SK-N-SH (cell line): ENCODE data around the gene DGCR2. TPM values are rescaled to one million over a fixed set of nuclear protein-coding genes. Genes with fewer than 3 reads are reported as not detected.

Experiments used
- CTCF ChIA-PET: fragments of 300-600, 350-600 bp; formaldehyde crosslinking; extraction: SDS; loops from one replicate; lab custom pipeline; 2021; lab: Yijun Ruan, JAX
- POLR2A ChIA-PET: fragments of 350-600 bp; sonication (Branson Sonifier 250); formaldehyde crosslinking; extraction: SDS; loops from one replicate; lab custom pipeline; 2020; ENCODE audit warnings: antibody characterized with exemption, inconsistent platforms; lab: Yijun Ruan, JAX
- DNase-seq: peaks from one replicate; pipeline ENCODE4 v3.0.0; 2012
- H2AFZ ChIP-seq: fragments of 200-600 bp; sonication (generic); 2 replicates; pipeline ENCODE4 v1.8.1; 2016; ENCODE audit warnings: antibody characterized with exemption, mild to moderate bottlenecking, low read depth
- H3F3A ChIP-seq: fragments of 200-600 bp; sonication (generic); replicated peaks from 2 replicates; pipeline ENCODE3; 2016; ENCODE audit warnings: antibody characterized with exemption, mild to moderate bottlenecking; ENCODE audit not compliant: insufficient read depth
- H3K27ac ChIP-seq, 2 experiments: fragments of 200-500 bp in 1 of 2; fragments of 200-600 bp in 1 of 2; sonication (Bioruptor generic) in 1 of 2; sonication (generic), shearing (Covaris generic) in 1 of 2; 2 replicates each; pipeline versions ENCODE4 v1.5.1 to v1.6.1; 2014 to 2016; ENCODE audit warnings: low read depth in 2 of 2, inconsistent platforms in 1 of 2, low read length in 1 of 2, mild to moderate bottlenecking in 1 of 2, mixed read lengths in 1 of 2
- H3K27me3 ChIP-seq: fragments of 200-600 bp; sonication (generic), shearing (Covaris generic); 2 replicates; pipeline ENCODE4 v1.6.1; 2016; ENCODE audit warnings: mixed run types; ENCODE audit not compliant: insufficient read depth
- H3K36me3 ChIP-seq, 2 experiments: fragments of 200-500 bp in 1 of 2; fragments of 200-600 bp in 1 of 2; sonication (Bioruptor generic) in 1 of 2; sonication (generic) in 1 of 2; replicated peaks in 1 of 2; 2 replicates each; pipeline versions ENCODE3 to v1.5.1; 2014 to 2016; ENCODE audit warnings: low read length in 1 of 2, mild to moderate bottlenecking in 1 of 2; ENCODE audit not compliant: insufficient read depth in 2 of 2, control insufficient read depth in 1 of 2
- H3K4me1 ChIP-seq, 2 experiments: fragments of 200-500 bp in 1 of 2; fragments of 200-600 bp in 1 of 2; sonication (Bioruptor generic) in 1 of 2; sonication (generic), shearing (Covaris generic) in 1 of 2; 2 replicates each; pipeline versions ENCODE4 v1.5.1 to v1.6.1; 2014 to 2016; ENCODE audit warnings: low read depth in 1 of 2, low read length in 1 of 2, mixed run types in 1 of 2; ENCODE audit not compliant: insufficient read depth in 2 of 2, control insufficient read depth in 1 of 2
- H3K4me2 ChIP-seq: fragments of 200-600 bp; sonication (generic), shearing (Covaris generic); 2 replicates; pipeline ENCODE4 v1.6.1; 2017; ENCODE audit warnings: mixed run types
- H3K4me3 ChIP-seq, 2 experiments: fragments of 200-500 bp in 1 of 2; fragments of 200-600 bp in 1 of 2; sonication (Bioruptor generic) in 1 of 2; sonication (generic), shearing (Covaris generic) in 1 of 2; 2 replicates each; pipeline versions ENCODE4 v1.5.1 to v1.8.1; 2014 to 2016; ENCODE audit warnings: low read depth in 2 of 2, inconsistent platforms in 1 of 2, low read length in 1 of 2, mild to moderate bottlenecking in 1 of 2, mixed read lengths in 1 of 2, moderate library complexity in 1 of 2
- H3K79me2 ChIP-seq: fragments of 200-600 bp; sonication (generic); 2 replicates; pipeline ENCODE4 v1.8.1; 2017; ENCODE audit warnings: mild to moderate bottlenecking; ENCODE audit not compliant: insufficient read depth
- H3K9ac ChIP-seq: fragments of 200-600 bp; sonication (generic); 2 replicates; pipeline ENCODE4 v1.6.1; 2017; ENCODE audit warnings: mixed run types
- H3K9me2 ChIP-seq: fragments of 200-600 bp; sonication (generic); 2 replicates; pipeline ENCODE4 v1.6.1; 2017; ENCODE audit warnings: mixed run types
- H3K9me3 ChIP-seq: fragments of 200-600 bp; sonication (generic); 2 replicates; pipeline ENCODE4 v1.6.1; 2017; ENCODE audit warnings: mixed run types, mild to moderate bottlenecking, moderate library complexity
- H4K20me1 ChIP-seq: fragments of 200-600 bp; sonication (generic); 2 replicates; pipeline ENCODE4 v1.6.1; 2017; ENCODE audit warnings: mild to moderate bottlenecking, mixed run types; ENCODE audit not compliant: insufficient read depth
- CHD2 ChIP-seq: fragments of 150-350 bp; IDR thresholded peaks from 2 replicates; pipeline ENCODE4 v1.6.1; 2018; ENCODE audit warnings: low read length; ENCODE audit not compliant: partially characterized antibody
- ELF1 ChIP-seq: IDR thresholded peaks from 2 replicates; pipeline ENCODE4 v1.4.0; 2012
- EZH2phosphoT487 ChIP-seq: fragments of 200-600 bp; sonication (generic); IDR thresholded peaks from 2 replicates; pipeline ENCODE4 v1.6.1; 2017; ENCODE audit warnings: low read depth, mixed run types, mild to moderate bottlenecking, antibody characterized with exemption, moderate library complexity, borderline replicate concordance
- FOSL2 ChIP-seq: IDR thresholded peaks from 2 replicates; pipeline ENCODE4 v1.4.0; 2012; ENCODE audit warnings: low read depth, mild to moderate bottlenecking, moderate library complexity, borderline replicate concordance
- FOXJ3 ChIP-seq: sonication (generic); formaldehyde crosslinking; IDR thresholded peaks from 2 replicates; pipeline ENCODE4 v1.5.1; 2020; ENCODE audit warnings: mild to moderate bottlenecking, missing genetic modification reagents
- FOXM1 ChIP-seq: IDR thresholded peaks from 2 replicates; pipeline ENCODE4 v1.4.0; 2012; ENCODE audit warnings: low read depth, mild to moderate bottlenecking
- GATA2 ChIP-seq: sonication (generic); formaldehyde crosslinking; IDR thresholded peaks from 2 replicates; pipeline ENCODE4 v1.5.0; 2020; ENCODE audit warnings: mild to moderate bottlenecking, missing genetic modification reagents
- IRF3 ChIP-seq: fragments of 150-350 bp; IDR thresholded peaks from 2 replicates; pipeline ENCODE4 v1.6.1; 2016; ENCODE audit warnings: mild to moderate bottlenecking, low read depth, low read length
- MAX ChIP-seq: IDR thresholded peaks from 2 replicates; pipeline ENCODE4 v1.4.0; 2012; ENCODE audit warnings: low read depth
- NRF1 ChIP-seq: IDR thresholded peaks from 2 replicates; pipeline ENCODE4 v1.6.1; 2012; ENCODE audit warnings: low read depth, mild to moderate bottlenecking, low read length
- PBX3 ChIP-seq: IDR thresholded peaks from 2 replicates; pipeline ENCODE4; 2012
- RAD21 ChIP-seq: IDR thresholded peaks from 2 replicates; pipeline ENCODE4 v1.6.1; 2012; ENCODE audit warnings: mild to moderate bottlenecking, low read length
- RCOR1 ChIP-seq: fragments of 150-350 bp; IDR thresholded peaks from 2 replicates; pipeline ENCODE4 v1.6.1; 2017; ENCODE audit warnings: antibody characterized with exemption, low read length
- RFX5 ChIP-seq: IDR thresholded peaks from 2 replicates; pipeline ENCODE4 v1.6.1; 2012; ENCODE audit warnings: mild to moderate bottlenecking, improper control_type of control experiment, low read length
- RXRA ChIP-seq: IDR thresholded peaks from 2 replicates; pipeline ENCODE4 v1.4.0; 2012; ENCODE audit warnings: low read depth, mild to moderate bottlenecking, borderline replicate concordance
- SIN3A ChIP-seq: IDR thresholded peaks from 2 replicates; pipeline ENCODE4 v1.6.1; 2012; ENCODE audit warnings: low read depth, mild to moderate bottlenecking, low read length, moderate library complexity, borderline replicate concordance
- SMC3 ChIP-seq: IDR thresholded peaks from 2 replicates; pipeline ENCODE4 v1.6.1; 2012; ENCODE audit warnings: low read depth, low read length, improper control_type of control experiment
- TAF1 ChIP-seq: IDR thresholded peaks from 2 replicates; pipeline ENCODE4 v1.6.1; 2012; ENCODE audit warnings: low read depth, mild to moderate bottlenecking, low read length, moderate library complexity, borderline replicate concordance
- TCF12 ChIP-seq: IDR thresholded peaks from 2 replicates; pipeline ENCODE4 v1.4.0; 2012
- USF2 ChIP-seq: fragments of 150-350 bp; IDR thresholded peaks from 2 replicates; pipeline ENCODE4 v1.6.1; 2017; ENCODE audit warnings: antibody characterized with exemption, low read length, low read depth, borderline replicate concordance
- ZBTB33 ChIP-seq: IDR thresholded peaks from 2 replicates; pipeline ENCODE4 v1.4.0; 2012; ENCODE audit warnings: low read depth, borderline replicate concordance
- WGBS: methylation state at CpG from one replicate; pipeline ENCODE4 v1.1.6; 2017; ENCODE audit warnings: low lambda C conversion rate; 5-methylcytosine and 5-hydroxymethylcytosine counted together
- polyA plus RNA-seq, 3 experiments: library from polyadenylated mRNA; depleted of rRNA; stranded (reverse); fragments of >200 nt; gene quantifications; 2 replicates each; pipeline ENCODE4 v1.2.3, GENCODE V29; 2012

DGCR2 gene
- polyA plus RNA-seq, 1 of the 3 experiments (the other 2 are of a cell fraction), result 30.4 TPM

GRCh38 chr22:19124377-19124776 is 2.2 kb upstream of the DGCR2 start:
- Histone ChIP-seq H3K9me2 (no peaks in the 10 kb centered on the region), H4K20me1 (peaks cover 23% of the 10 kb centered on the region), H3K27ac (no peak overlapping the region), H3K4me2 (no peak overlapping the region), H3K4me3 (no peak overlapping the region), H3K27me3 (no peaks in the 10 kb centered on the region), H3K9ac (no peak overlapping the region), H3K9me3 (no peaks in the 10 kb centered on the region), H3K36me3 (peaks cover 0 to 2% of the 10 kb centered on the region in 2 experiments), H3F3A (no peaks in the 10 kb centered on the region), H3K4me1 (peaks cover 0 to 25% of the 10 kb centered on the region in 2 experiments; a peak in 2 of 4 replicates), H2AFZ (no peak overlapping the region), H3K79me2 (peaks cover 28% of the 10 kb centered on the region)
- WGBS, result 66% methylated on average over 4 of the region's 4 CpGs
- ChIA-PET CTCF (no interaction called here), POLR2A (no interaction called here)
- no peak for TF ChIP-seq CHD2
- no peak for TF ChIP-seq PBX3
- no peak for TF ChIP-seq FOXM1
- no peak for TF ChIP-seq RXRA
- no peak for TF ChIP-seq SIN3A
- DNase-seq, result no peak

GRCh38 chr22:19123936-19124335 is 1.7 kb upstream of the DGCR2 start:
- CTCF ChIA-PET, result no interaction called here
- 71% methylated on average over 4 of the region's 4 CpGs for WGBS
- no peaks in the 10 kb centered on the region for H3K9me2 ChIP-seq

More at GRCh38 chr22:19123936-19124335, 1.7 kb upstream of the DGCR2 start:
- no peak overlapping the region for H3K27ac ChIP-seq
- peaks cover 0 to 2% of the 10 kb centered on the region in 2 experiments for H3K36me3 ChIP-seq
- H3F3A ChIP-seq, result no peaks in the 10 kb centered on the region
- H3K9ac ChIP-seq, result no peak overlapping the region
- no peak overlapping the region for H3K4me3 ChIP-seq
- H3K9me3 ChIP-seq, result no peaks in the 10 kb centered on the region
- DNase-seq, result no peak
- peaks cover 27% of the 10 kb centered on the region for H4K20me1 ChIP-seq
- H3K79me2 ChIP-seq, result peaks cover 32% of the 10 kb centered on the region
- no peaks in the 10 kb centered on the region for H3K27me3 ChIP-seq
- TF ChIP-seq NRF1, result no peak
- TF ChIP-seq FOXM1, result no peak
- TF ChIP-seq ELF1, result no peak
- no peak for TF ChIP-seq SMC3
- TF ChIP-seq IRF3, result no peak
- TF ChIP-seq RCOR1, result no peak
- no peak for TF ChIP-seq FOXJ3 (CRISPR knock-in tag)
- no peak for TF ChIP-seq USF2
- TF ChIP-seq EZH2phosphoT487, result no peak
- TF ChIP-seq ZBTB33, result no peak
- TF ChIP-seq TCF12, result no peak
- no peak for TF ChIP-seq GATA2 (CRISPR knock-in tag)
- no peak for TF ChIP-seq MAX
- TF ChIP-seq RAD21, result no peak
- TF ChIP-seq FOSL2, result no peak
- no peak for TF ChIP-seq RXRA
- TF ChIP-seq RFX5, result no peak
- TF ChIP-seq TAF1, result no peak
- TF ChIP-seq, all 33 proteins: peak for 0
- Histone ChIP-seq H3K4me2 (no peak overlapping the region), H3K4me1 (peaks cover 0 to 27% of the 10 kb centered on the region in 2 experiments; a peak in 2 of 4 replicates), H2AFZ (no peak overlapping the region)
- POLR2A ChIA-PET, result no interaction called here
